NCI-H510A treated with DMSO at 0.1 percent for 48 hours (cell line): ENCODE results near the gene CACNG8.
"Not testable (repeated sequence)": the region's sequence is repeated elsewhere in the genome, so short reads cannot be mapped to it uniquely, and the experiment has no call there.

Experiments used
- DNase-seq: peaks from one replicate; lab custom pipeline; 2025; lab: John Stamatoyannopoulos, UW

The CACNG8 gene

DNA sequence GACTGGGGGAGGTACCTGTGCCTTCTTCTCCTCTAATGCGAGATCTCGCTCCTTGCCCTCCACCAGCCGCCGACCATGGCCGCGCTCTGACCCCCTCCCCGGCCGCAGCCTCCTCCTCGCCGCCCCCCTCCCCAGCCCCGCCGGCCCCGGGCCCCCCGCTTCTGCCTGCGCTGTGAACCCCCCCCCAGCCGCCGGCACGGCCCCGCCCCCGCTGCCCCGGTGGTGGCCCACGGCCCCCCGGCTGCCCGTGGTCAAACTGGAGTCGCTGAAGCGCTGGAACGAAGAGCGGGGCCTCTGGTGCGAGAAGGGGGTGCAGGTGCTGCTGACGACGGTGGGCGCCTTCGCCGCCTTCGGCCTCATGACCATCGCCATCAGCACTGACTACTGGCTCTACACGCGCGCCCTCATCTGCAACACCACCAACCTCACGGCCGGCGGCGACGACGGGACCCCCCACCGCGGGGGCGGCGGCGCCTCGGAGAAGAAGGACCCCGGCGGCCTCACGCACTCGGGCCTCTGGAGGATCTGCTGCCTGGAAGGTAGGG, at the start of gene CACNG8:
TSS of gene CACNG8 (plus strand) at position 51 of the 545 bp plus-strand sequence.
- DNase-seq = no peak

GRCh38 chr19:53915000-53915399, 47.7 kb upstream of the CACNG8 start:
- DNase-seq = no peak

DNA sequence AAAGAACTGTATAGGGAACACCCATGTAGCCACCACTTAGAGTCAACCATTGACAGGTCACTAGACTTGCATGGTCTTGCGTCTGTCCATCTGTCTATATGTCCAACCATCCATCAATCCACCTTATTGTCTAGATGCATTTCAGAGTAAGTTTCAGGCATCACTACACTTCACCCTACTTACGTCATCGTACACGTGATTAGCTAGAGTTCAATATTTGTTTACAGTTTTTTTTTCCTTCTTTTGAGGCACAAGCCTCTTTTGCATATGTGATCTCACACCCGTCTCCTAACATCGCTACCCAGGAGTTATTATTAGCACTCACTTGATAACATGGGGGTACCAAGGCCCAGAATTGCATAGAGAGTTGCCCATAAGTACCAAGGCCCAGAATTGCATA, 46.7 kb upstream of the CACNG8 start:
- DNase-seq = no peak

DNA sequence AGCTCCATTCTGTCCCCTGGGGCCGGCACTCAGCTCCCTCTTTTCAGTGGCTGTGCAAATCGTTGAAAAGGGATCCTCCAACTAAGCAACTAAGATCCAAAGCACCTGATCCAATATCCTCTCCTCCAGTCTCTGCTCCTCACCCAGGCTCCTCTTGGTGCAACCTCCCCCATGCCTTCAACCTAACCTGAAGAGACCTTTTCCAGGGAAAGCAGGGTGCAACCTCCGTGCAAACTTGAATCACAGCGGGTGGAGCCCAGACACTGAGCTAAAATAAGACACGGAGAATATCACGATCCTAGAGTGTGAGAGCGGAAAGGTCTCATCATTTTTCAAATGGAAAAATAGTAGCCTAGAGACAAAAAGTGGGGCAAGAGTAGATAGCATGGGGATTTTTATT, 45.4 kb upstream of the CACNG8 start:
- no peak for DNase-seq

GRCh38 chr19:53927739-53928138, 35.0 kb upstream of the CACNG8 start:
- DNase-seq = no peak

- no peak for DNase-seq
Observed at GRCh38 chr19:53936029-53936428, 26.7 kb upstream of the CACNG8 start.

- DNase-seq = no peak
Observed at GRCh38 chr19:53942001-53942786, 20.5 kb upstream of the CACNG8 start.

- DNase-seq = no peak
Observed at GRCh38 chr19:53944416-53944815, 18.3 kb upstream of the CACNG8 start.

DNA sequence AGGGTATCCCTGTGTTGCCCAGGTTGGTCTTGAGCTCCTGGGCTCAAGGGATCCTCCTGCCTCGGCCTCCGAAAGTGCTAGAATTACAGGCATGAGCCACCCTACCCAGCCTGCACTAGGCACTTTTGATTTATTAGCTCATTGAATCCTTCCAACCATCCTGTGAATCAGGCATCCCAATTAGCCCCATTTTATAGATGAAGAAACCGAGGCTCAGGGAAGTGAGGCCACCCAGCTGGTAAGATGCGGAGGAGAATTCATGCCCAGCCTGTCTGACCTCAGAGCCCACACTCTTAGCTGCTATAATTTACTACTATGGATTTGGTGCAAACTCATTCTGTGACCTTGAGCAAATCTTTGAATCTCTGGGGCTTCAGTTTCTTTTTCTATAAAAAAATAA, 17.8 kb upstream of the CACNG8 start:
- no peak for DNase-seq

- no peak for DNase-seq
Observed at GRCh38 chr19:53945441-53945840, 17.3 kb upstream of the CACNG8 start.

DNA sequence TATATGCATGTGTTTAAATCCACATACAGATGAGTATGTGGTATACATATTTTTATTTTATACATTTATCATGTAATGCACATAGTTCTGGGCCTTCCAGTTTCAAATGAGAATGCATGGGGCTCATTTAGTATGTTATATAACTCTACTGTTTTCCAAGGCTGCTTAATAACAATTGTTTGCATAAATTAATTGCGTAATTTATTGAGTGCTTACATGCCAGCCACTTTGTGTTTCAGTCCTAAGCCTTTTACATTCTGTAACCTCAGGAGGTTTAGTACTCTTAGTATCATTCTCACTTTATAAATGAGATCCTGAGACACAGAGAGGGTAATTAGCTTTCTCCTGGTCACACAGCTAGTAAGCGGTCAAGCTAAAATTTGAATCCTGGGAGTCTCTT, 16.7 kb upstream of the CACNG8 start:
- DNase-seq = no peak

DNA sequence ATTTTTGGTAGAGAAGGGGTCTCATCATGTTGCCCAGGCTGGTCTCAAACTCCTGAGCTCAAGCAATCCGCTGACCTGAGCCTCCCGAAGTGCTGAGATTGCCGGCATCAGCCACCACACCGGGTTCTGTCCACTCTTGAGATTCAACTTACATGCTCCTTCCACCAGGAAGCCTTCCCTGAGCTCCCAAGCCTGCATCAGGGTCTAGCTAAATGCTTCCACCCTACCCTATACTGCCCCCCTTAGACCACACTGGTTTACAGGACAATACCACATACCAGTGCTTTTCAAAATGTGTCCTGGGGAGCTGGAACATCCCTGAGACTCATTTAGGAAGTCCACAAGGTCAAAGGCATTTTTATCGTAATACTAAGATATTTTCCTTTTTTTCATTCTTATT, 15.1 kb upstream of the CACNG8 start:
- DNase-seq = no peak

GRCh38 chr19:53948611-53949010, 14.1 kb upstream of the CACNG8 start:
- not testable (repeated sequence) for DNase-seq

- no peak for DNase-seq
Observed at GRCh38 chr19:53951436-53951835, 11.3 kb upstream of the CACNG8 start.

DNA sequence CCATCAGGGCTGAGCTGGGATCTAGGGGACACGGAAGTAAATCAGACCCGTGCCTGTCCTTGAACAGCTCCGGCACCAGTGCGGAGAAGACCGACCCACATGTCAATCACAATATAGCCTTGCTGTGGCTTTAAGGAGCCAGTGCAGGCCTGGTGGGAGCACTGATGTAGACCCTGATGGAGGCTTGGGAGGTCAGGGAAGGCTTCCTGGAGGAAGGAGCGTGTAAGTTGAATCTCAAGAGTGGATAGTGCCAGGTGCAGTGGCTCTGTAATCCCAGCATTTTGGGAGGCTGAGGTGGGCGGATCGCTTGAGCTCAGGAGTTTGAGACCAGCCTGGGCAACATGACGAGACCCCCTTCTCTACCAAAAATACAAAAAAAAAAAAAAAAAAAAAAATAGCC, 10.8 kb upstream of the CACNG8 start:
- no peak for DNase-seq

DNA sequence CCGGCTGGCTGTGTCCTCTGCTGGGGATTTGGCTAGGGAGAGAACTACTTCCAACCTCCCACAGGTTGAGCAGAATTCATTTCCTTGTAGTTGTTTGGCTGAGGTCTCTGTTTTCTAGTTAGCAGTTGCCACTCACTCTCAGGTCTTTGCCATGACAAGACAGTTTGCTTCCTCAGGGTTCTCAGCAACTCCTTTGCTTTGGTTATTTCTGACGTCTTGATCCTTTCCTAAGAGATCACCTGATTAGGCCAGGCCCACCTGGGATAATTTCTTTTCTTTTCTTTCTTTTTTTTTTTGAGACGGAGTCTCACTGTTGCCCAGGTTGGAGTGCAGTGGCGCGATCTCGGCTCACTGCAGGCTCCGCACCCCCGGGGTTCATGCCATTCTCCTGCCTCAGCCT, 9.4 kb upstream of the CACNG8 start:
- DNase-seq = no peak

DNA sequence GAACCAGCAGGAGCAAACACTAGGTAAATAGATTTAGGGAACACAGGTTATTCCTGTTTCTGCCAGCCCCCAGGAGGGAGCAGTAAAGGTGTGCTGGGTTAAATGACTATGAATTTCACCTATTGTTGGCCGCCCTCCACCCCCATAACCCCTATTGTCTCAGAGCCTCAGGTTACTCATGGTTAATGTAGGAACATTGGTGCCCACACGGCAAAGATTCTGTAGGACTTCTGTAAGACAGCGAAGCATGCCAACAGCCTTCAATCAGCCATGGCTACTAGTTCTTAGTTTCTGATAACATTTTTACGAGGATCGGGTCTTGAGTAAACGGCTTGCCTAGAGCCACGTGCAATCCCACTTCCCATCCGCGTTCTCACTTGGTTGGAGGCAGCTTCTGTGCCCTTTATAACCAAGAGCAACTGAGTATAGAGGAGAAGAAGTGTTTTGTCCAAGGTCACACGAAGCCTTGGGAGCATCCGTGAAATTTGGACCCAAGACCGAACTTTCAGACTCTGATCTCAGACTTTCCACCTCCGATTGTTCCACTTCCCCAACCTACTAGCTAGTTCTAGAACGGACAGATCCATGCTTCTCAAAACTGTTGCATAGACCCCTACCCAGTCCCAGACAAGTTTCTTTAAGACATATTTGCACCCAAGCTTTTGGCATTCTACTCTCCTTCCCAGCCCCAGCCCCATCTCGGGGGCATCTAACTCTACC, 5.1 kb upstream of the CACNG8 start:
- DNase-seq = no peak

GRCh38 chr19:53958168-53958571, 4.6 kb upstream of the CACNG8 start:
- DNase-seq = no peak

GRCh38 chr19:53958823-53959757, 3.6 kb upstream of the CACNG8 start:
- DNase-seq = no peak

GRCh38 chr19:53960187-53960586, 2.5 kb upstream of the CACNG8 start:
- DNase-seq = no peak

- no peak for DNase-seq
Observed at GRCh38 chr19:53960886-53961285, 1.9 kb upstream of the CACNG8 start.
